ENCODE results near the gene ZNF385B.

The ZNF385B gene

GRCh38 chr2:179447421-179447820 lies 414.0 kb downstream of the ZNF385B start:
- no peak overlapping the region for H3K27ac ChIP-seq (ENCODE audit: low read length)
- no peak overlapping the region for H2AFZ ChIP-seq (ENCODE audit: low read depth, low read length)
- no peaks in the 10 kb centered on the region for H3K36me3 ChIP-seq (ENCODE audit: insufficient read depth, low read length)
- H4K20me1 ChIP-seq (ENCODE audit: insufficient read depth, low read length) = no peaks in the 10 kb centered on the region
- H3K9me3 ChIP-seq (ENCODE audit: insufficient read depth, low read length, severe bottlenecking) = no peaks in the 10 kb centered on the region
- no peaks in the 10 kb centered on the region for H3K4me1 ChIP-seq (ENCODE audit: insufficient read depth, low read length)
- no peaks in the 10 kb centered on the region for H3K79me2 ChIP-seq (ENCODE audit: insufficient read depth, low read length)
- ATAC-seq (ENCODE audit: insufficient read depth, low read depth) (no peak), DNase-seq (no peak)
- no peak overlapping the region for H3K4me3 ChIP-seq (ENCODE audit: low read depth in 1 of 2, low read length in 2 of 2)
- no peak overlapping the region for H3K4me2 ChIP-seq (ENCODE audit: insufficient read depth, low read length)
- TF ChIP-seq CTCF (IDR thresholded peaks at IDR 0.05; ENCODE audit: borderline replicate concordance, extremely low read depth, low read length, poor library complexity, severe bottlenecking) = no peak
- TF ChIP-seq EZH2 (IDR thresholded peaks at IDR 0.05; ENCODE audit: borderline replicate concordance, low read depth, low read length, severe bottlenecking) = no peak
- H3K9ac ChIP-seq (ENCODE audit: low read depth, low read length) = no peak overlapping the region
- H3K27me3 ChIP-seq (ENCODE audit: insufficient read depth, low read length, poor library complexity) = peaks cover 15% of the 10 kb centered on the region

DNA sequence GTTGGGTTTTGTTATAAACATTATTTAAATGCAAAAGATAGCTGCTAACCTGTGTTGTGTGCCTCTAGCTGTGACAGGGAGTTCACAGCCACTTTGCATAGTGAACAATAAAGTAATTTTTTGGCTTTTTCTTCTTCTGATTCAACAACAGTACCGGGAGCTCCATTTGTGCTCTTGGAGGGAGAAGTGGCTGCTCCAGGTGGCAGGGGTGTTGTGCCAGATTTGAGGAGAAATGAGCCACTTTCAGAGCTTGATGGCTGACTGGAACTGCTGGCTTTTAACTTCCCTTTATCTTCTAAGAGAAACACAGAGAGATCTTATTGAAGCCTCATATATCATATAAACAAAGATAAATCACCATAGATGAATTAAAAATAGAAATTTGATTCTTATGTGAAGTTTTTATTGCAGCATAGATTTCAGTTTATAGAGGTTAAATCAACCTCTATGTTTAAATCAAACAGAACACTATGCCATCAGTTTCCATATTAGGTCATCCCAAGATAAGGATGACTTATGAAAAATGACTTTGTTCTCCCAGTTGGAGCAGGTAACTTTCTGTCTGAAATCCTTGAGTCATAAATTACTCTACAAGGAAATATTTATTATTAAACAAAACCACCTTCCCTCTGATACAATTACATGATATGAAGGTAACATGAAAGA lies 414.8 kb downstream of the ZNF385B start:
- ATAC-seq (ENCODE audit: insufficient read depth, low read depth) (no peak), DNase-seq (no peak)
- no peaks in the 10 kb centered on the region for H3K9me3 ChIP-seq (ENCODE audit: insufficient read depth, low read length, severe bottlenecking)
- H3K4me3 ChIP-seq (ENCODE audit: low read depth in 1 of 2, low read length in 2 of 2) = no peak overlapping the region
- no peak overlapping the region for H3K27ac ChIP-seq (ENCODE audit: low read length)
- TF ChIP-seq CTCF (IDR thresholded peaks at IDR 0.05; ENCODE audit: borderline replicate concordance, extremely low read depth, low read length, poor library complexity, severe bottlenecking) (no peak), EZH2 (IDR thresholded peaks at IDR 0.05; ENCODE audit: borderline replicate concordance, low read depth, low read length, severe bottlenecking) (no peak)
- no peaks in the 10 kb centered on the region for H3K36me3 ChIP-seq (ENCODE audit: insufficient read depth, low read length)
- H3K9ac ChIP-seq (ENCODE audit: low read depth, low read length) = no peak overlapping the region
- H3K27me3 ChIP-seq (ENCODE audit: insufficient read depth, low read length, poor library complexity) = peaks cover 15% of the 10 kb centered on the region
- H3K4me1 ChIP-seq (ENCODE audit: insufficient read depth, low read length) = no peaks in the 10 kb centered on the region
- H4K20me1 ChIP-seq (ENCODE audit: insufficient read depth, low read length) = no peaks in the 10 kb centered on the region
- H3K79me2 ChIP-seq (ENCODE audit: insufficient read depth, low read length) = no peaks in the 10 kb centered on the region
- no peak overlapping the region for H2AFZ ChIP-seq (ENCODE audit: low read depth, low read length)
- H3K4me2 ChIP-seq (ENCODE audit: insufficient read depth, low read length) = no peak overlapping the region

DNA sequence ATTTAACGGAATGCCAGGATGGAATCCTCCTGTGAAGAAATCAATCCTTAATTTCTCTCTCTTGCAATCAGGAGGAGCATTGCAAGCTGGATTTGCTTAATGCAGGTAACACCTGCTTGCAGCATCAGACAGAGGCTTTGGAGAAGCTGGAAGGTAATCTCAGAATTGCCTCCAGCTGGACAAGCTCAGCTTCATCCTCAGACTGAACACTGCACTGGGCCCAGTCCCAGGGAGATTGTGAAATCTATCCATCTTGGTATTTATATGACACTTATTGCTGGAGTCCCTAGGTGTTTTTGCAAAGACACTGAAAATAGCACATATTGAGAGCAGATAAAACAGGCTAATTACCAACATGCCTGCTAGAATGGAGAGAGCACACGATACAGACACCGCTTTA lies 417.4 kb downstream of the ZNF385B start:
- H4K20me1 ChIP-seq (ENCODE audit: insufficient read depth, low read length) = no peaks in the 10 kb centered on the region
- no peak for DNase-seq
- H3K27me3 ChIP-seq (ENCODE audit: insufficient read depth, low read length, poor library complexity) = peaks cover 17% of the 10 kb centered on the region
- H3K4me2 ChIP-seq (ENCODE audit: insufficient read depth, low read length) = no peak overlapping the region
- no peaks in the 10 kb centered on the region for H3K79me2 ChIP-seq (ENCODE audit: insufficient read depth, low read length)
- no peak overlapping the region for H2AFZ ChIP-seq (ENCODE audit: low read depth, low read length)
- H3K36me3 ChIP-seq (ENCODE audit: insufficient read depth, low read length) = no peaks in the 10 kb centered on the region
- H3K4me1 ChIP-seq (ENCODE audit: insufficient read depth, low read length) = no peaks in the 10 kb centered on the region
- no peak overlapping the region for H3K4me3 ChIP-seq (ENCODE audit: low read depth in 1 of 2, low read length in 2 of 2)
- ATAC-seq (ENCODE audit: insufficient read depth, low read depth) = no peak
- no peak overlapping the region for H3K27ac ChIP-seq (ENCODE audit: low read length)
- H3K9ac ChIP-seq (ENCODE audit: low read depth, low read length) = no peak overlapping the region
- no peaks in the 10 kb centered on the region for H3K9me3 ChIP-seq (ENCODE audit: insufficient read depth, low read length, severe bottlenecking)
- TF ChIP-seq CTCF (IDR thresholded peaks at IDR 0.05; ENCODE audit: borderline replicate concordance, extremely low read depth, low read length, poor library complexity, severe bottlenecking) (no peak), EZH2 (IDR thresholded peaks at IDR 0.05; ENCODE audit: borderline replicate concordance, low read depth, low read length, severe bottlenecking) (no peak)

Measured in DND-41 (cell line).